Neural cell (in vitro differentiated cells): ENCODE measurements around the gene PDIA4.

Source experiments
- EP300 ChIP-seq: fragments of 450-650 bp; conservative IDR thresholded peaks from 2 replicates; pipeline ENCODE4 v1.6.1; 2014; ENCODE audit warnings: antibody characterized with exemption, mild to moderate bottlenecking, moderate library complexity; ENCODE audit not compliant: poor library complexity, severe bottlenecking
- EZH2 ChIP-seq: fragments of 200-600, 300-800 bp; shearing (Covaris generic), sonication (generic); IDR thresholded peaks from 2 replicates; pipeline ENCODE4 v1.6.1; 2014; ENCODE audit warnings: antibody characterized with exemption, low read length, borderline replicate concordance, mild to moderate bottlenecking; ENCODE audit not compliant: insufficient read depth, poor library complexity, severe bottlenecking
- MXI1 ChIP-seq: fragments of 450-650 bp; conservative IDR thresholded peaks from 2 replicates; pipeline ENCODE4 v1.6.1; 2014; ENCODE audit warnings: antibody characterized with exemption, mild to moderate bottlenecking; ENCODE audit not compliant: poor library complexity, severe bottlenecking
- POLR2AphosphoS5 ChIP-seq: IDR thresholded peaks from 2 replicates; pipeline ENCODE4 v1.6.1; 2012
- RAD21 ChIP-seq: fragments of 450-650 bp; conservative IDR thresholded peaks from 2 replicates; pipeline ENCODE4 v1.6.1; 2014; ENCODE audit warnings: antibody characterized with exemption, mild to moderate bottlenecking, moderate library complexity
- SMC3 ChIP-seq: fragments of 450-650 bp; conservative IDR thresholded peaks from 2 replicates; pipeline ENCODE4 v1.6.1; 2014; ENCODE audit warnings: antibody characterized with exemption, mild to moderate bottlenecking, moderate library complexity; ENCODE audit not compliant: poor library complexity
- TAF1 ChIP-seq: IDR thresholded peaks from 2 replicates; pipeline ENCODE4 v1.6.1; 2012; ENCODE audit warnings: low read depth
- TF ChIP-seq, protein P1 (sequence below): fragments of 450-650 bp; IDR thresholded peaks from 2 replicates; pipeline ENCODE4 v1.5.1; 2014; ENCODE audit warnings: antibody characterized with exemption, mild to moderate bottlenecking, moderate library complexity; ENCODE audit not compliant: poor library complexity, severe bottlenecking
- TF ChIP-seq, protein P2 (sequence below): IDR thresholded peaks from 2 replicates; pipeline ENCODE4 v1.6.1; 2012; ENCODE audit warnings: borderline replicate concordance

DNA sequence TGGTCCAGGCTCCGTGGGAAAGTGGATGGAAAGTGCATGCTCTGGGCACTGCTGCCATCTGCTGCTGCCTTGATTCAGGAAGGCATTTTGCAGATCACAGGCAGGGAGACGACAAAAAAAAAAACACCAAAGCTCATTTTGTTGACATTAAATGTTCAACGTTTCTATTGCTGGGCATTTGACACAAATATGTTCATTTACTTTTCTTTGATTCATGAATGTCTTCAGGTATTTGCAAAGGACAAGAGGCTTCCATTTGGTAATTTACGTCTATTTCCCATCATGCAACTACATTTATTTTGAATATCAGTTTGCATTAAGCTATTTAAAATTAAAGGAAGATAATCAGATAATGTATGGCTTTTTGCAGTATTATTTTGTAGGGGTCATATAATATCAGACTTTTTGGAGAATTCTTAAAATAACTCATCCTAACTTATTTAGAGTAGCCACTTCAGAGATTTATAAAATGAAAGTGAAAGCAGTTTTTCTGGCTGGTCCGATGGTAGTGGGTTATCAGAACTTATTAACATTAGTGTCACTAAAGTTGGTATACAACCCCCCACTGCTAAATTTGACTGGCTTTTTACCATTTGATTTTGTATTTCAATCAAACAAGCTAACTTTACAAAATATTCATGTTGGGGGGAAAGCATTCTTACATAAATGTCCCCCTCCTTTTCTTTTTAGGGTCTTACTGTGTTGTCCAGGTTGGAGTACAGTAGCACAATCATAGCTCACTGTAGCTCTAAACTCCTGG, 65.3 kb downstream of the PDIA4 start:
- TF ChIP-seq POLR2AphosphoS5, result no peak
- peak; percentile 14 for TF ChIP-seq EP300
- TF ChIP-seq, protein P1, sequence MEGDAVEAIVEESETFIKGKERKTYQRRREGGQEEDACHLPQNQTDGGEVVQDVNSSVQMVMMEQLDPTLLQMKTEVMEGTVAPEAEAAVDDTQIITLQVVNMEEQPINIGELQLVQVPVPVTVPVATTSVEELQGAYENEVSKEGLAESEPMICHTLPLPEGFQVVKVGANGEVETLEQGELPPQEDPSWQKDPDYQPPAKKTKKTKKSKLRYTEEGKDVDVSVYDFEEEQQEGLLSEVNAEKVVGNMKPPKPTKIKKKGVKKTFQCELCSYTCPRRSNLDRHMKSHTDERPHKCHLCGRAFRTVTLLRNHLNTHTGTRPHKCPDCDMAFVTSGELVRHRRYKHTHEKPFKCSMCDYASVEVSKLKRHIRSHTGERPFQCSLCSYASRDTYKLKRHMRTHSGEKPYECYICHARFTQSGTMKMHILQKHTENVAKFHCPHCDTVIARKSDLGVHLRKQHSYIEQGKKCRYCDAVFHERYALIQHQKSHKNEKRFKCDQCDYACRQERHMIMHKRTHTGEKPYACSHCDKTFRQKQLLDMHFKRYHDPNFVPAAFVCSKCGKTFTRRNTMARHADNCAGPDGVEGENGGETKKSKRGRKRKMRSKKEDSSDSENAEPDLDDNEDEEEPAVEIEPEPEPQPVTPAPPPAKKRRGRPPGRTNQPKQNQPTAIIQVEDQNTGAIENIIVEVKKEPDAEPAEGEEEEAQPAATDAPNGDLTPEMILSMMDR, result peak; percentile 97
- peak; percentile 63 for TF ChIP-seq MXI1
- no peak for TF ChIP-seq EZH2
- TF ChIP-seq RAD21, result peak; percentile 98
- TF ChIP-seq, protein P2, sequence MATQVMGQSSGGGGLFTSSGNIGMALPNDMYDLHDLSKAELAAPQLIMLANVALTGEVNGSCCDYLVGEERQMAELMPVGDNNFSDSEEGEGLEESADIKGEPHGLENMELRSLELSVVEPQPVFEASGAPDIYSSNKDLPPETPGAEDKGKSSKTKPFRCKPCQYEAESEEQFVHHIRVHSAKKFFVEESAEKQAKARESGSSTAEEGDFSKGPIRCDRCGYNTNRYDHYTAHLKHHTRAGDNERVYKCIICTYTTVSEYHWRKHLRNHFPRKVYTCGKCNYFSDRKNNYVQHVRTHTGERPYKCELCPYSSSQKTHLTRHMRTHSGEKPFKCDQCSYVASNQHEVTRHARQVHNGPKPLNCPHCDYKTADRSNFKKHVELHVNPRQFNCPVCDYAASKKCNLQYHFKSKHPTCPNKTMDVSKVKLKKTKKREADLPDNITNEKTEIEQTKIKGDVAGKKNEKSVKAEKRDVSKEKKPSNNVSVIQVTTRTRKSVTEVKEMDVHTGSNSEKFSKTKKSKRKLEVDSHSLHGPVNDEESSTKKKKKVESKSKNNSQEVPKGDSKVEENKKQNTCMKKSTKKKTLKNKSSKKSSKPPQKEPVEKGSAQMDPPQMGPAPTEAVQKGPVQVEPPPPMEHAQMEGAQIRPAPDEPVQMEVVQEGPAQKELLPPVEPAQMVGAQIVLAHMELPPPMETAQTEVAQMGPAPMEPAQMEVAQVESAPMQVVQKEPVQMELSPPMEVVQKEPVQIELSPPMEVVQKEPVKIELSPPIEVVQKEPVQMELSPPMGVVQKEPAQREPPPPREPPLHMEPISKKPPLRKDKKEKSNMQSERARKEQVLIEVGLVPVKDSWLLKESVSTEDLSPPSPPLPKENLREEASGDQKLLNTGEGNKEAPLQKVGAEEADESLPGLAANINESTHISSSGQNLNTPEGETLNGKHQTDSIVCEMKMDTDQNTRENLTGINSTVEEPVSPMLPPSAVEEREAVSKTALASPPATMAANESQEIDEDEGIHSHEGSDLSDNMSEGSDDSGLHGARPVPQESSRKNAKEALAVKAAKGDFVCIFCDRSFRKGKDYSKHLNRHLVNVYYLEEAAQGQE, result no peak
- no peak for TF ChIP-seq TAF1
- peak; percentile 96 for TF ChIP-seq SMC3
